ENCODE results near the gene LCN15. TPM values are rescaled to one million over a fixed set of nuclear protein-coding genes. Genes with fewer than 3 reads are reported as not detected.

LCN15 gene
- total RNA-seq, 2 experiments from 2014 or later: not detected

DNA sequence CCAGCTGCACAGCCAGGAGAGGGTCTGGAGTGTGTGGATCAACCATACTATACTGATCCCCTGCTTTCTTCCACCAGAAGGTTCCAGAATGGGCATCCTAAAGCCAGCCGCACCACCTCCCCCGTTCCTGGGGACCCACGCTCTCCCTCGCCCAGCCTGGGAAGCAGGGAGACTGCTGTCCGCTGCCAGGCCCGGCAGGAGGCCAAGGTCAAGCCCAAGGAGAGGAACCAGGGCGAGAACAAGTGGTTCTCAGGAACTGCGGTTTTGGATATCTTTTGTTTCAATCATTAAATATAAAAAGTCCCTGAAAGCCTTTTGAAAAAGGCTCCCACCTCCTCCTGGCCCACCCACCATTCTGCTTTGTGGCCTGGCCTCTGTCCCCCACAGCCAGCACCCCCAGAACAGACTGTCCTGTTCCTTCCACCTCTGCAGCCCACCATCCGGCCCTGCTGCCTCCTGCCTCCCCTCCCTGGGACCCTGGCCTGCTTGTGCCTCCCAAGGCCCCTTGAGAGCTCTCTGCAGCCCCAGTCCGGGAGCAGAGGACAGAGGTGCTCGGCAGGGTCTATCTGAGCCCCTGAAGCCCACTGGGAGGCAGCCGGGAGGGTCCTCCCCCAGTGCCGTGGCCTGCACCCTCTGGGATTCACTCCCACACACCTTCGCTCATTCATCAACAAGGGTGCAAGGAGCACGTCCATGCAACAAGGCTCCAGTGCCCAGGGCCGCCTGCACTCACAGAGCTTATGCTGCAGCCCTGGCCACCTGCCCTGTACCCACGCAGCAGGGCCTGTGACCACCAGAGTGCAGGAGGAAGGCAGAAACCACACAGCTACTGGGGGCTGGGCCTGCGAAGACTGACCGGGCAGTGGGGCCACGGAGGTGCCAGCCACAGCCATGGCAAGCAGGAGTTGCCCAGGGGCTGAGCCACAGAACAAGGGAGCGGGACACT lies 15.4 kb downstream of the LCN15 start:
- POLR2A ChIA-PET: no interaction called here
- peaks cover 12% of the 10 kb centered on the region for H3K9me3 Mint-ChIP-seq

DNA sequence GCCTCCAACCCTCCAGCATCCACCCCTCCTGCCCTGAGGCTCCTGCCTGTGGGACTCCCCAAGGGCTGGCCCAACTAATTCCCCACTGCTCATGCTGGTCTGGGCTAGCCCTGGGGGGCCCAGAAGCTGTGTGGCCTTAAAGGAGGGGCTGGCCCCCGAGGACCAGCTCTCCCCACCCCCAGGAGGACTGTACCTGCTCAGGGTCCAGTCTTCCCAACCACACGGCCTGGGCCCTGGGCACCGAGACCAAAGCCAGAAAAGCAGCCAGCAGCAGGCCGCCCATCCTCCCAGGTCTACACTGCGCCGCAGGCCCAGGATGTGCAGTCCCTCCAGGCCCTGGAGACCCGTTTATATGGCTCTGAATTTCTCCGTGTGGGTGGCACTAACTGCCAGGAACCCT lies 16.1 kb downstream of the LCN15 start, which contains the start of gene LCN6:
Gene LCN6 (minus strand): TSS at position 325 of the 400 bp plus-strand sequence. CDS start 42 bp downstream, at position 283.
- POLR2A ChIA-PET: no interaction called here
- intact Hi-C loops (cut with DNase I, micrococcal nuclease): no loop called here
- H3K9me3 Mint-ChIP-seq: peaks cover 12% of the 10 kb centered on the region
- no peak within 1 kb of the TSS for H3K4me3 Mint-ChIP-seq
- no peaks in the 10 kb centered on the region for H3K36me3 Mint-ChIP-seq (ENCODE audit: low read depth)
- Histone ChIP-seq H3K36me3 (ENCODE audit: insufficient read depth, low read length) (no peaks in the 10 kb centered on the region), H3K4me1 (ENCODE audit: insufficient read depth, low read length) (no peaks in the 10 kb centered on the region), H3K27me3 (ENCODE audit: control insufficient read depth in 1 of 2, insufficient read depth in 2 of 2, low read length in 2 of 2) (peaks cover 0 to 3% of the 10 kb centered on the region in 2 experiments), H3K9me3 (ENCODE audit: control insufficient read depth in 1 of 2, insufficient read depth in 1 of 2, low read length in 2 of 2) (peaks cover 16 to 17% of the 10 kb centered on the region in 2 experiments), H3K27ac (ENCODE audit: low read depth in 1 of 2, low read length in 2 of 2) (no peak within 1 kb of the TSS), H3K4me3 (ENCODE audit: low read length) (no peak within 1 kb of the TSS)
- TF ChIP-seq, protein P1, sequence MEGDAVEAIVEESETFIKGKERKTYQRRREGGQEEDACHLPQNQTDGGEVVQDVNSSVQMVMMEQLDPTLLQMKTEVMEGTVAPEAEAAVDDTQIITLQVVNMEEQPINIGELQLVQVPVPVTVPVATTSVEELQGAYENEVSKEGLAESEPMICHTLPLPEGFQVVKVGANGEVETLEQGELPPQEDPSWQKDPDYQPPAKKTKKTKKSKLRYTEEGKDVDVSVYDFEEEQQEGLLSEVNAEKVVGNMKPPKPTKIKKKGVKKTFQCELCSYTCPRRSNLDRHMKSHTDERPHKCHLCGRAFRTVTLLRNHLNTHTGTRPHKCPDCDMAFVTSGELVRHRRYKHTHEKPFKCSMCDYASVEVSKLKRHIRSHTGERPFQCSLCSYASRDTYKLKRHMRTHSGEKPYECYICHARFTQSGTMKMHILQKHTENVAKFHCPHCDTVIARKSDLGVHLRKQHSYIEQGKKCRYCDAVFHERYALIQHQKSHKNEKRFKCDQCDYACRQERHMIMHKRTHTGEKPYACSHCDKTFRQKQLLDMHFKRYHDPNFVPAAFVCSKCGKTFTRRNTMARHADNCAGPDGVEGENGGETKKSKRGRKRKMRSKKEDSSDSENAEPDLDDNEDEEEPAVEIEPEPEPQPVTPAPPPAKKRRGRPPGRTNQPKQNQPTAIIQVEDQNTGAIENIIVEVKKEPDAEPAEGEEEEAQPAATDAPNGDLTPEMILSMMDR (IDR thresholded peaks at IDR 0.05): no peak
- CTCF ChIA-PET: no interaction called here
- no peaks in the 10 kb centered on the region for H3K4me1 Mint-ChIP-seq (ENCODE audit: low read depth)
- no peak for ATAC-seq (ENCODE audit: poor library complexity)
- peaks cover 15% of the 10 kb centered on the region for H3K27me3 Mint-ChIP-seq
- peak in 1 of 14 experiments; percentile 5 for DNase-seq
- H3K27ac Mint-ChIP-seq: no peak within 1 kb of the TSS

More for the DNA sequence above, 15.4 kb downstream of the LCN15 start:
- H3K36me3 Mint-ChIP-seq (ENCODE audit: low read depth): no peaks in the 10 kb centered on the region
- peaks cover 15% of the 10 kb centered on the region for H3K27me3 Mint-ChIP-seq
- intact Hi-C loops (cut with DNase I, micrococcal nuclease): no loop called here
- CTCF ChIA-PET: no interaction called here
- ATAC-seq (ENCODE audit: poor library complexity) (no peak), DNase-seq (peak in 1 of 14 experiments; percentile 6)
- TF ChIP-seq, protein P1 (IDR thresholded peaks at IDR 0.05): no peak
- H3K27me3 ChIP-seq (ENCODE audit: control insufficient read depth in 1 of 2, insufficient read depth in 2 of 2, low read length in 2 of 2): peaks cover 0 to 2% of the 10 kb centered on the region in 2 experiments
- no peak overlapping the region for H3K4me3 ChIP-seq (ENCODE audit: low read length)
- no peak overlapping the region for H3K27ac Mint-ChIP-seq
- H3K9me3 ChIP-seq (ENCODE audit: control insufficient read depth in 1 of 2, insufficient read depth in 1 of 2, low read length in 2 of 2): peaks cover 16 to 23% of the 10 kb centered on the region in 2 experiments
- no peak overlapping the region for H3K4me3 Mint-ChIP-seq
- no peaks in the 10 kb centered on the region for H3K4me1 ChIP-seq (ENCODE audit: insufficient read depth, low read length)
- H3K27ac ChIP-seq (ENCODE audit: low read depth in 1 of 2, low read length in 2 of 2): no peak overlapping the region
- no peaks in the 10 kb centered on the region for H3K4me1 Mint-ChIP-seq (ENCODE audit: low read depth)
- H3K36me3 ChIP-seq (ENCODE audit: insufficient read depth, low read length): no peaks in the 10 kb centered on the region

DNA sequence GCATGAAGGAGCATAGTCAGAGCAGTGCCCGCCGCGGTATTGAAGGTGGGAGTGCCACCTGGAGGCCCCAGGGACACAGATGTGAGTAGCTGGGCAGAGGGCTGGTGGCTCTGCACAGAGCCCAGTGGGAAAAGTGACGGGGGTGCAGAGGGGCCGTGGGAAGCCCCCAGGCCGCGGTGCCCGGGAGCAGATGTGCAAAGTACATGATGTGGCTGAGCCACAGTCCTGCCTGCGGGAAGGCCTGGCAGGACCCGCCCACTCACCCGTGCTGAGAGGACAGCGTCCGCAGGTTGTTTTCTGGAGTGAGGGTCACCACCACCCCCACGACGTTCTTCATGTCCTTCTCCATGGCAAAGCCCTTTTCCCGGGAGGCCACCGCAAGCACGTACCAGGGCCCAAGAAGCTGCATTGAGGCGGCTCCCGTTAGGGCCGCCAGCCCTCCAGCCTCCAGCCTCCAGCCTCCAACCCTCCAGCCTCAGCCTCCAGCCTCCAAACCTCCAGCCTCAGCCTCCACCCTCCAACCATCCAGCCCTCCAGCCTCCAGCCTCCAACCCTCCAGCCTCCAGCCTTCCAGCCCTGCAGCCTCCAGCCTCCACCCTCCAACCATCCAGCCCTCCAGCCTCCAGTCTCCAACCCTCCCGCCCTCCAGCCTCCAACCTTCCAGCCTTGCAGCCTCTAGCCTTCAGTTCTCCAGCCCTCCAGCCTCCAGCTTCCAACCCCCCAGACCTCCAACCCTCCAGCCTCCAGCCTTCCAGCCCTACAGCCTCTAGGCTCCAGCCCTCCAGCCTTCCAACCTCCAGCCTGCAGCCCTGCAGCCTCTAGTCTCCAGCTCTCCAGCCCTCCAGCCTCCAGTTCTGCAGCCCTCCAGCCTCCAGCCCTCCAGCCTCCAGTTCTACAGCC lies 16.9 kb downstream of the LCN15 start:
- intact Hi-C loops (cut with DNase I, micrococcal nuclease): no loop called here
- POLR2A ChIA-PET: no interaction called here

More for the DNA sequence above, 16.9 kb downstream of the LCN15 start:
- no peaks in the 10 kb centered on the region for H3K36me3 ChIP-seq (ENCODE audit: insufficient read depth, low read length)
- Mint-ChIP-seq H3K9me3 (peaks cover 9% of the 10 kb centered on the region), H3K36me3 (ENCODE audit: low read depth) (no peaks in the 10 kb centered on the region), H3K4me1 (ENCODE audit: low read depth) (no peaks in the 10 kb centered on the region), H3K4me3 (no peak overlapping the region), H3K27ac (no peak overlapping the region), H3K27me3 (peaks cover 10% of the 10 kb centered on the region)
- ATAC-seq (ENCODE audit: poor library complexity): no peak
- peaks cover 4 to 7% of the 10 kb centered on the region in 2 experiments for H3K27me3 ChIP-seq (ENCODE audit: control insufficient read depth in 1 of 2, insufficient read depth in 2 of 2, low read length in 2 of 2)
- peaks cover 2% of the 10 kb centered on the region for H3K4me1 ChIP-seq (ENCODE audit: insufficient read depth, low read length)
- H3K9me3 ChIP-seq (ENCODE audit: control insufficient read depth in 1 of 2, insufficient read depth in 1 of 2, low read length in 2 of 2): peaks cover 9 to 19% of the 10 kb centered on the region in 2 experiments
- peak in 1 of 14 experiments; percentile 4 for DNase-seq
- CTCF ChIA-PET: no interaction called here
- no peak overlapping the region for H3K4me3 ChIP-seq (ENCODE audit: low read length)
- TF ChIP-seq, protein P1 (IDR thresholded peaks at IDR 0.05): no peak
- no peak overlapping the region for H3K27ac ChIP-seq (ENCODE audit: low read depth in 1 of 2, low read length in 2 of 2)
